CD4-positive, alpha-beta T cell treated with Interleukin-1 beta for 1 hour (primary cell): ENCODE data around the gene SLC4A11.
"Not testable (repeated sequence)": the region's sequence is repeated elsewhere in the genome, so short reads cannot be mapped to it uniquely, and the experiment has no call there.

Experiments used
- DNase-seq, 2 donors: peaks; one replicate each; pipeline ENCODE4 v3.0.0-alpha.2; 2020 to 2022

The SLC4A11 gene

GRCh38 chr20:3227506-3227905 lies 11.5 kb downstream of the SLC4A11 start:
- DNase-seq = no peak

- no peak for DNase-seq
Measured at GRCh38 chr20:3226864-3227263, 12.1 kb downstream of the SLC4A11 start.

- no peak for DNase-seq
Measured at GRCh38 chr20:3226093-3226492, 12.9 kb downstream of the SLC4A11 start.

GRCh38 chr20:3224681-3225421 lies 14.1 kb downstream of the SLC4A11 start:
- DNase-seq = no peak

GRCh38 chr20:3223994-3224680 lies 14.9 kb downstream of the SLC4A11 start:
- DNase-seq = no peak

- DNase-seq = no peak
Measured at GRCh38 chr20:3223651-3223993, 15.4 kb downstream of the SLC4A11 start.

- peak; percentile 10 to 57 for DNase-seq
Measured at GRCh38 chr20:3222635-3223600, 16.1 kb downstream of the SLC4A11 start.

GRCh38 chr20:3221398-3222226 lies 17.4 kb downstream of the SLC4A11 start:
- DNase-seq = no peak

GRCh38 chr20:3218307-3218988 lies 20.5 kb downstream of the SLC4A11 start:
- peak; percentile 71 to 76 for DNase-seq

GRCh38 chr20:3215359-3215917 lies 23.6 kb downstream of the SLC4A11 start:
- DNase-seq = not testable (repeated sequence)

- DNase-seq = no peak
Measured at GRCh38 chr20:3213226-3213625, 25.8 kb downstream of the SLC4A11 start.

GRCh38 chr20:3210346-3210745 lies 28.6 kb downstream of the SLC4A11 start:
- DNase-seq = no peak

GRCh38 chr20:3209946-3210317 lies 29.1 kb downstream of the SLC4A11 start:
- no peak for DNase-seq

GRCh38 chr20:3209257-3209945 lies 29.6 kb downstream of the SLC4A11 start, which contains the start of gene ITPA:
TSS of gene ITPA (plus strand) at chr20:3209498. CDS start at chr20:3209552, 54 bp downstream.
- DNase-seq = peak; percentile 57 to 63

GRCh38 chr20:3208786-3209256 lies 30.2 kb downstream of the SLC4A11 start:
- DNase-seq = peak in 1 of 2 donors; percentile 7

GRCh38 chr20:3204124-3204794 lies 34.7 kb downstream of the SLC4A11 start, which contains the start of gene DDRGK1:
TSS of gene DDRGK1 (minus strand) at chr20:3204682. CDS start at chr20:3204627, 55 bp downstream.
- DNase-seq = peak; percentile 88 to 93

GRCh38 chr20:3203315-3204123 lies 35.5 kb downstream of the SLC4A11 start:
- DNase-seq = peak in 1 of 2 donors; percentile 26

- DNase-seq = no peak
Measured at GRCh38 chr20:3202965-3203314, 36.0 kb downstream of the SLC4A11 start.
